ELR (cell line): ENCODE results near the gene BTBD17.
"Not testable (repeated sequence)": the region's sequence is repeated elsewhere in the genome, so short reads cannot be mapped to it uniquely, and the experiment has no call there.

ENCODE experiments used
- DNase-seq: peaks from one replicate; pipeline ENCODE4 v3.0.0-alpha.2; 2015; ENCODE audit warnings: low read depth

BTBD17 gene

GRCh38 chr17:74361230-74362068, at the start of gene BTBD17:
Gene BTBD17 (minus strand): TSS chr17:74361868. CDS start chr17:74361819, 49 bp downstream.
- peak; percentile 24 for DNase-seq

- no peak for DNase-seq
Measured at GRCh38 chr17:74410001-74410443, 48.4 kb upstream of the BTBD17 start.

GRCh38 chr17:74408815-74409214, 47.1 kb upstream of the BTBD17 start:
- no peak for DNase-seq

GRCh38 chr17:74408262-74408661, 46.6 kb upstream of the BTBD17 start:
- peak; percentile 32 for DNase-seq

- no peak for DNase-seq
Measured at GRCh38 chr17:74407384-74407783, 45.7 kb upstream of the BTBD17 start.

- not testable (repeated sequence) for DNase-seq
Measured at GRCh38 chr17:74405311-74405710, 43.6 kb upstream of the BTBD17 start.

- DNase-seq: no peak
Measured at GRCh38 chr17:74404789-74405188, 43.1 kb upstream of the BTBD17 start.

GRCh38 chr17:74404218-74404617, 42.5 kb upstream of the BTBD17 start:
- DNase-seq: no peak

GRCh38 chr17:74403512-74404137, 42.0 kb upstream of the BTBD17 start:
- no peak for DNase-seq

- no peak for DNase-seq
Measured at GRCh38 chr17:74402048-74402447, 40.4 kb upstream of the BTBD17 start.

GRCh38 chr17:74396567-74396966, 34.9 kb upstream of the BTBD17 start:
- no peak for DNase-seq

- no peak for DNase-seq
Measured at GRCh38 chr17:74394977-74395376, 33.3 kb upstream of the BTBD17 start.

- no peak for DNase-seq
Measured at GRCh38 chr17:74394275-74394950, 32.7 kb upstream of the BTBD17 start.

- DNase-seq: no peak
Measured at GRCh38 chr17:74393346-74393942, 31.8 kb upstream of the BTBD17 start.

- DNase-seq: no peak
Measured at GRCh38 chr17:74392848-74393247, 31.2 kb upstream of the BTBD17 start.

- no peak for DNase-seq
Measured at GRCh38 chr17:74391771-74392170, 30.1 kb upstream of the BTBD17 start.

GRCh38 chr17:74390680-74391653, 29.3 kb upstream of the BTBD17 start:
- no peak for DNase-seq

GRCh38 chr17:74389937-74390679, 28.4 kb upstream of the BTBD17 start:
- DNase-seq: no peak

- no peak for DNase-seq
Measured at GRCh38 chr17:74389084-74389753, 27.6 kb upstream of the BTBD17 start.
